Left cardiac atrium (tissue), 4 donors: Measurements from ENCODE around the gene MBP. TPM values are rescaled to one million over a fixed set of nuclear protein-coding genes. Genes with fewer than 3 reads are reported as not detected.
"Not testable (repeated sequence)": the region's sequence is repeated elsewhere in the genome, so short reads cannot be mapped to it uniquely, and the experiment has no call there.

Experiments
- ATAC-seq, 2 donors: fragments of 200-7000 bp; cut with Tn5 transposase; one replicate each; pipeline ENCODE4 v1.9.1; 2020; ENCODE audit warnings: mild to moderate bottlenecking in 2 of 2, moderate library complexity in 2 of 2
- DNase-seq: peaks from one replicate; pipeline ENCODE4 v3.0.0-alpha.2; 2020
- intact Hi-C, 2 donors: fragments of 100-400 bp; cut with DNase I; formaldehyde crosslinking; loops; one replicate each; pipeline versions ENCODE4 v1.14.1 to v1.15.1; 2022 to 2023
- total RNA-seq, 2 donors: library from RNA; stranded (reverse); fragmentation: NEBNext Ultra II Directional; extraction: Animal tissue kit (Norgen Biotek cat#: 25700); gene quantifications; one replicate each; pipeline ENCODE4 v1.2.1, GENCODE V29; 2021
- donor health status: DM: no; HTN: yes; CAD: no.
- donor health status: DM: no; HTN: yes; CAD: no; lungs with severe emphysema.
- donor health status: DM: yes; HTN: yes; CAD: no.
- donor health status: Dilated cardiomyopathy.

The MBP gene
- total RNA-seq, 2 donors from 2014 or later = 21.7 to 24.7 TPM

DNA sequence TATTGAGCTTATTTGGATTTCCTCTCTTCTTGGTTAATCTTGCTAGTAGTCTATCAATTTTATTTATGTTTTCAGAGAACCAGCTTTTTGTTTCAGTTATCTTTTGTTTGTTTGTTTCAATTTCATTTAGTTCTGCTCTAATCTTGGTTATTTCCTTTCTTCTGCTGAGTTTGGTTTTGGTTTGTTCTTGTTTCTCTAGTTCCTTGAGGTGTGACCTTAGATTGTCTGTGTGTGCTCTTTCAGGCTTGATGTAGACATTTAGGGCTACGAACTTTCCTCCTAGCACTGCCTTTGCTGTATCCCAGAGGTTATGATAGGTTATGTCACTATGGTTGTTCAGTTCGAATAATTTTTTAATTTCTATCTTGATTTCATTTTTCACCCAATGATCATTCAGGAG, 168.6 kb downstream of the MBP start:
- no peak for ATAC-seq
- DNase-seq = no peak
- intact Hi-C loops = no loop called here

DNA sequence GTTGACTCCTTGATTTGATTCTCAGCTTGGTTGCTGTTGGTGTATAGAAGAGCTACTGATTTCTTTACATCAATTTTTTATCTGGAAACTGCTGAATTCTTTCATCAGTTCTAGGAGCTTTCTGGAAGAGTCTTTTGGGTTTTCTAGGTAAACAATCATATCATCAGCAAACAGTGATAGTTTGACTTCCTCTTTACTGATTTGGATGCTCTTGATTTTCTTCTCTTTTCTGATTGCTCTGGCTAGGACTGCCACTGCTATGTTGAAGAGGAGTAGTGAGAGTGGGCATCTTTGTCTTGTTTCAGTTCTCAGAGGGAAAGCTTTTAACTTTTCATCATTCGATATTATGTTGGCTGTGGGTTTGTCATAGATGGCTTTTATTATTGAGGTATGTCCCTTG, 169.7 kb downstream of the MBP start:
- ATAC-seq = no peak
- intact Hi-C loops = no loop called here
- DNase-seq = no peak

DNA sequence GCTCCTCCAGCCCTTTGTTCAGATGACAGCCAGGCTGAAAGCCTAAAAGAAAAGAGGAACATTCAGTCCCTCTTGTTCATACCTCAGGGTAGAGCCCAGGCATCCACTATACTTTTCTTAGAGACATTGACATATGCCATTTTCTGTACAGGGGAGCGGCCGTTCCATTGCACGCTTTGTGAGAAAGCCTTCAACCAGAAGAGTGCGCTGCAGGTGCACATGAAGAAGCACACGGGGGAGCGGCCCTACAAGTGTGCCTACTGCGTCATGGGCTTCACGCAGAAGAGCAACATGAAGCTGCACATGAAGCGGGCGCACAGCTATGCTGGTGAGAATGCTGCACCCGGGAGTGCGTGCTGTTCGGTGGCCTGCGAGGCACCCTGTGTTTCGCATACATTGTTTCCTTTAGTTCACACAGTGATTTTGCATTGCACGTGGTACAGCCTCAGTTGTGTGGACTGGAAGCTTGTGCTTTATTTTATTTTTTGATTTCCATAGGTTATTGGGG, 172.0 kb downstream of the MBP start:
- intact Hi-C loops = no loop called here
- no peak for DNase-seq
- no peak for ATAC-seq

DNA sequence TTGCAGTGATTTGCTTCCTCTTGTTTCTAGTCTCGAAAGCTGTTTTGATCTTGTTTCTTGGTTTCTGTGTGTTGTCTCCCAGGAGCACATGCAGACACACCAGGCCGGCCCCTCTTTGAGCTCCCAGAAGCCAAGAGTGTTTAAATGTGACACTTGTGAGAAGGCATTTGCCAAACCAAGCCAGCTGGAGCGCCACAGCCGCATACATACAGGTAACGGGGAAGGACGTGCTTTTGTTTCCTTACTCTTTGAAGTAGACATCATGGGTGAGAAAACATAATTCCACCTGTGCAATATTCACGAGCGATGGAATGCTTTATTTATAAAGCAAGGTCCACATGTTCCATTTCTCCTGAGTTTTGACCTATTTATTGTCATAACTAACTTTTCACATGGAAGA, 173.0 kb downstream of the MBP start:
- ATAC-seq = no peak
- intact Hi-C loops = no loop called here
- DNase-seq = no peak

DNA sequence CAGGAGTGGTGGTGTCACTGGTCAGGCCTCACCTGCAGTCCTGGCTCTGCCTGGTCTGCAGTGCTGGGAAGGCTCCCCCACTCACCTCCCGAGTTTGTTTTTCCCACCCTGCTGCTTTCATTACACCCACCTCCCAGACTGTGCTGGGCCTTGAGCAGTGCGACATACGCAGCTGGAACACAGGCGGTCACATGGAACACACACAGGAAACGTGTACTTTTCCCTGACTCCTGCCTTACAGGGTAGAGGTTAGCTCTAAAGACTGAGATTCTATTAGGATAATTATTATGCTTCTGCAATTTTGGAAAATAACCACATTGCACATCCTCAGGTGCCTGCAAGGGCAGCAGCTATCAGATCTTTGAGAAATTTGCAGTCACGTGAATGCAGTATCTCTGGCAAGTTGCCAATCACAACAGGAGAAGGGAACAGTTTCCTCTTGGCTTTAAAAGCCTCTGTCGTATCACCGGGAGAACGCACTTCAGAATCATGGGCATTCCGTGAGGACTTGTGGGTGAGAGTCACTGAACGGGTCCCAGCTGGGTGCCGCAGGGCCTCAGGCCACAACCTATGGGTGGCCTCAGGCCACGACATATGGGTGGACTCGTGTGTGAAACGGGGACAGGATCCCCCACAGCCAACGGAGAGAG, 173.8 kb downstream of the MBP start:
- DNase-seq = no peak
- peak; percentile 21 to 34 for ATAC-seq
- intact Hi-C loops = no loop called here

DNA sequence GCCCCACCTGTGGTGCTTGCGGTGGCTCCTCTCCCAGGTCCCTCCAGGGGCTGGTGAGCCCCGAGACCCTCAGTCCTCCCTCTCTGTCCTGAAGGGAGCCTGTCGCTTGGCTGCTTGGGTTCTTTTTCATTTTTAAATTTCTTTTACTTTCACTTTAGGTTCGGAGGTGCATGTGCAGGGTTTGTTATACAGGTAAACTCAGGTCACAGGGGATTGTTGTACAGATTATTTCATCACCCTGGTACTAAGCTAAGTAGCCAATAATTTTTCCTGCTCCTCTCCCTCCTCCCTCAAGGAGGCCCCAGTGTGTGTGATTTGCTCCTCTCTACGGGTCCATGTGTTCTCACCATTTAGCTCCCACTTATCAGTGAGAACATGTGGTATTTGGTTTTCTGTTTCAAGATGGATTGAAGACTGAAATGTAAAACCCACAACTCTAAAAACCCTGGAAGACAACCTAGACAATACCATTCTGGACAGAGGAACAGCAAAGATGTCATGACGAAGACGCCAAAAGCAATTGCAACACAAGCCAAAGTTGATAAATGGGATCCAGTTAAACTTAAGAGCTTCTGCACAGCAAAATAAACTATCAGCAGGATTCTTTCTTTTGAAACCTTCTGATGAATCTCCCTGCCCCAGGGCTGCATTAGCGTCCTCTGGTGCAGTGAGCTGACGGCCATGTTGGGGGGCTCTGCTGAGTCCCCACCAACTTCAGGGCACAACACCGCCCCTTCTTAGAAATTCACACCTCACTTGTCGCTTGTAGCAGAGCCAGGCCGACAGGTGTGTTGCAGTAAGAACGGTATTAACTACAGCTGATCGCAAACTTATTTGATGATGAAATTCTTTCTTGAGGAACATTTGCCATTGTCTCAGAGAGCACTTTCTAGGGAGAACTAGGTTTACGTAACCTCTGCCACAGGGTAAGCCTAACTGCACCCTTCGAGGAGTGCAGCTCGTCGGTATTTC, 174.9 kb downstream of the MBP start:
- DNase-seq (no peak), ATAC-seq (no peak)

DNA sequence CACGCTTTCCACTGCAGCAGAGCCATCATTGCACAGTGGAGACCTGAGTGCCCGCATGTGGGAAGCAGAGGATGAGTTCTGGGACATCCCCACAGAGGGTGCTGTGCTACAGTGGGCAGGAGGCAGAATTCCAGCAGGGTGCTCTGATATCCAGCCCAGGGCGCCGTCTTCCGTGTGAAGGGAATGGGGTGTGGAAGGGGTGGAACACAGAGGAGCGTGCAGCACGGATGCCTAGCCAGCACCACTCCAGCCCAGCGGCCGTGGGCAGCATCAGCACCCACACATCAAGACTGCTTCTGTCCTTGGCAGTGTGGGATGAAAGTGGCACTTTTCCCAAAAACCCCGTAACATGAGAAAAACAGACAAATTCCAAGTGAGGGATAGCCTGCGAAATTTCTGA, 175.9 kb downstream of the MBP start:
- no peak for DNase-seq
- intact Hi-C loops = no loop called here
- ATAC-seq = no peak

More for the DNA sequence above, 174.9 kb downstream of the MBP start:
- intact Hi-C loops = no loop called here

DNA sequence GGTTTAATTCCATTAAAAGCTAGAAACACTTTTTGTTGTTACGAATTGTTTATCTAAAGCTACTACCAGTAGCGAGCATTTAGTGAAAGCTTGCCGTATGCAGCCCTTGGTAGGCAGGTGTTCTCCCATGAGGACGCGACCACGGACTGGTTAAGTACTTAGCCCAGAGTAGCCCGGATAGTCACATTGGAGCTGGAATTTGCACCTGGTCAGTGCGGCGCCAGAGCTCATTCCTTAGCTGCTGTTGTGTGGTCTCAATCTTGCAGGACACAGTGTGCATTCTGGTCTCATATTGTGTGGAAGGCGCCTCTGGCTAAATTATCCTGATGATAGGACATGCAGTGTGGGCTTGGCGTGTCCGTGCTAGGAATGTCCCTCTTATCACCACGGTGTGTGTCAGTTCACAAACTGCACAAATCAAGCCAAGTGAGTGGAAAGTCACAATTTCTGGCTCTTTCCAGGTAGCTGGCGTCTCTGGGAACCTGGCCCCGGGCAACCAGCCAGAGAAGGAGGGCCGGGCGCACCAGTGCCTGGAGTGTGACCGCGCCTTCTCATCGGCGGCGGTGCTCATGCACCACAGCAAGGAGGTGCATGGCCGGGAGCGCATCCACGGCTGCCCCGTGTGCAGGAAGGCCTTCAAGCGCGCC, 176.9 kb downstream of the MBP start:
- intact Hi-C loops = no loop called here
- ATAC-seq = no peak

DNA sequence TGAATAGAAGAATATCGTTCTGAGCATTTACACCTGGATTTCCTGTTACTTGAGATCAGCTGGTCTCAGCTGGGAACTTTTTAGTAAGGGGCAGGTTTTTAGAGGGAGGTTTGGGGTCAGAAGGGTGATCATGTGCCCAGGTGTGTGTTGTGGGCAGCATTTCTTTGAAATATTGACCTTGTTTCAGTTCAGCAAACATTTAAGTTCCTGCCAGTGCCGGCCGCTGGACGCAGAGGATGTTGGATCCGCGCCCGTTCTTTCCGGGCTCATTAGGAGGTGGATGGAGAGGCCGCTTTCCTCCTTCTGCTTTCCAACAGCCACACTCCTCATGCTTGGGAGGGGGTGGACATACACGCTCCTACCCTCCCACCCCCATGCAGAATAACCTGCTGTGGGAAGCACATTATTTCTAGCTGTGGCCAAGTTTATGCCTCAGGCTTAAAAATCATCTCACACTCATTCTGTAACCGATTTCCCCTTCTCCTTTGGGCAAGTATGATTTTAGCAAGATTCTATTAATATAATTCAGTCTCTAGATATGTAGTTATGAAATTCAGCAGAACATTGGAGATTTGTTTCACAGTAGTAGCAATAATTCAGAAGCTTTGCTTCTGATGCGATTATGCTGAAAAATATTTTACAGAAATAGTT, 178.9 kb downstream of the MBP start:
- intact Hi-C loops = no loop called here
- peak; percentile 73 to 81 for ATAC-seq
- peak; percentile 86 for DNase-seq

More for the DNA sequence above, 176.9 kb downstream of the MBP start:
- no peak for DNase-seq

DNA sequence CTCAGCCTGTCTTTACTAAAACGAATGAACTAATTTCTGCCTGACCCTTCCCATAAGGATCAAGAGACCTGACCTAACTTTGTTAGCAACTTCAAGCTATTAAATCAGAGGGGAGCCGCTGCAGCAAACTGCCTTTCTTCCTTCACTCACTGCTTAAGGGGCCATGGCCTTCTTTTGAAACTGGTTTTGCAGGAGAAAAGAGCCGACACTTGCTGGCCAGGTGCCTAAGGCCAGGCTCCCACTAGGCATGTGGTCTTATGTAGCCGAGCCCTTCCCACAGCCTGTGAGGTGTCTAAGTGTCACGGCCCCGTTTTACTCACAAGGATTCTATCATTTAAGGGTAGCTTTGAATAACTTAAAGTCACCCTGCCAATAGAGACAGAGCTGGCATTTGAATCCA, 179.4 kb downstream of the MBP start:
- intact Hi-C loops = no loop called here
- DNase-seq (no peak), ATAC-seq (peak in 1 of 2 donors; percentile 35)

DNA sequence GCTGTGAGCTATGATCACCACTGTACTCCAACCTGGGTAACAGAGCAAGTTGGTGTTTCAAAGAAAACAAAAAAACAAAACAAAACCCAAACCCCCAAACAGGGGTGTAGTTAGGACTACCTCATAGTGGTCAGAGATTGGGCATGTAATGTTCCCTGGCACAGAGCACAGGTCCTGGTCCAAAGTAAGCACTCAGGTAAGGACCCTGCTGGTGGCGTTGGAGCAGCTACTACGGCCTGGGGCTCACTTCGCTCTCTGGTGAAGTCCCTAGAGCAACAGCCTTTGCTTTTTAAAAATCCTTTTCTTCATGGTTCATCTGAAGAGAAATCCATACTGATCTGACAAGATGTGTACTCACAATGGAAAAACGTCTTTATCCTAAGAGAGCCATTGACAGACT, 179.8 kb downstream of the MBP start:
- intact Hi-C loops = no loop called here
- ATAC-seq (no peak), DNase-seq (no peak)

DNA sequence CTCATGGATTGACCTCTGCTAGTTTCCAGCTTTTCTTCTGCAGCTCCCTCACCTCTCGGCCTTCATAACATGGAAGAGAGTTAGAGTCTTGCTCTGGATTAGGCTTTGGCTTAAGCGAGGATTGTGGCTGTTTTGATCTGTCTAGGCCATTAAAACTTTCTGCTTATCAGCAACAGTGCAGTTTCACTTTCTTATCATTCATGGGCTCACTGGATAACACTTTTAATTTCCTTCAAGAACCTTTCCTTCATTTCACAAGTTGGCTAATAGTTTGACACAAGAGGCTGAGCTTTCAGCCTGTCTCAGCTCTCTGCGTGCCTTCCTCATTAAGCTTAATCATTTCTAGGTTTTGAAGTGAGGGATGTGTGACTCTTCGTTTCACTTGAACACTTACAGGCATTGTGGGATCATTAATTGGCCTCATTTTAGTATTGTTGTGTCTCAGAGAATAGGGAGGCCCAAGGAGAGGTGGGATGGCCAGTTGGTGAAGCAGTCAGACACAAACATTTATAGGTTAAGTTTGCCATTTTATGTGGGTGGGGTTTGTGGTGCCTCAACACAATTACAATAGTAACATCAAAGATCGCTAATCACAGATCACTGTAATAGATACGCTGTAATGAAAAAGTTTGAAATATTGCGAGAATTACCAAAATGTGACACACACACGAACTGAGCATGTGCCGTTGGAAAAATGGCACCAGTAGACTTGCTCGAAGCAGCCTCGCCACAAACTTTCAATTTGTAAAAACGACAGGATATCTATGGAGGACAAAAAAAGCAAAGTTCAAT, 180.9 kb downstream of the MBP start:
- ATAC-seq = no peak
- intact Hi-C loops = no loop called here
- no peak for DNase-seq

DNA sequence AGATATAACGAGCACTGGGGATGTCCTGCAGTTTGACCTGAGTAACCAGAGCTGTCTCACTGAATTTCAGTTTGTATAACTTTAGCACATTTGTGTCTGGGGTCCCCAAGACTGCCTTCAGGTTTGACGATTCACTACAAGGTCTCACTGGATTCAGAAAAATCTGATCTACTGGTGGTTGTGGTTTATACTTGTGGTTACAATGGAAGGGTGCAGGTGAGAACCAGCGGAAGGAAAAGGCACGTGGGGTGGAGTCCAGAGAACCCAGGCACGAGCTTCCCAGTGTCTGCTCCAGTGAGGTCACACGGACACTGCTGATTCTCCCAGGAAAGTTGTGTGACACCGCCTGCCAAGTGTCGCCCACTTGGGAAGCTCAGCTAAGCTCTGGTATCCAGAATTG, 184.2 kb downstream of the MBP start:
- no peak for ATAC-seq
- intact Hi-C loops = no loop called here
- DNase-seq = no peak

DNA sequence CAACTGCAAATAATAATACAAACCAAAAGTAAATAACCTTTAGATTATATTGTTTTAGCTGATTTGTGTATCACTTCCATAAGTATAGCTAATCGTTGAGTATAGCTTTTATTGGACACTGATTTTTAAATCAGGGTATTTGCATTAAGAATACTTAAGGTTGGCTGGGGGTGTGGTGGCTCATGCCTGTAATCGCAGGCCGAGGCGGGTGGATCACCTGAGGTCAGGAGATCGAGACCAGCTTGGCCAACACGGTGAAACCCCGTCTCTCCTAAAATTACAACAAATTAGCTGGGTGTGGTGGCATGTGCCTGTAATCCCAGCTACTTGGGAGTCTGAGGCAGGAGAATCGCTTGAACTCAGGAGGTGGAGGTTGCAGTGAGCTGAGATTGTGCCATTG, 188.2 kb downstream of the MBP start:
- intact Hi-C loops, ATAC-seq: not testable (repeated sequence)

DNA sequence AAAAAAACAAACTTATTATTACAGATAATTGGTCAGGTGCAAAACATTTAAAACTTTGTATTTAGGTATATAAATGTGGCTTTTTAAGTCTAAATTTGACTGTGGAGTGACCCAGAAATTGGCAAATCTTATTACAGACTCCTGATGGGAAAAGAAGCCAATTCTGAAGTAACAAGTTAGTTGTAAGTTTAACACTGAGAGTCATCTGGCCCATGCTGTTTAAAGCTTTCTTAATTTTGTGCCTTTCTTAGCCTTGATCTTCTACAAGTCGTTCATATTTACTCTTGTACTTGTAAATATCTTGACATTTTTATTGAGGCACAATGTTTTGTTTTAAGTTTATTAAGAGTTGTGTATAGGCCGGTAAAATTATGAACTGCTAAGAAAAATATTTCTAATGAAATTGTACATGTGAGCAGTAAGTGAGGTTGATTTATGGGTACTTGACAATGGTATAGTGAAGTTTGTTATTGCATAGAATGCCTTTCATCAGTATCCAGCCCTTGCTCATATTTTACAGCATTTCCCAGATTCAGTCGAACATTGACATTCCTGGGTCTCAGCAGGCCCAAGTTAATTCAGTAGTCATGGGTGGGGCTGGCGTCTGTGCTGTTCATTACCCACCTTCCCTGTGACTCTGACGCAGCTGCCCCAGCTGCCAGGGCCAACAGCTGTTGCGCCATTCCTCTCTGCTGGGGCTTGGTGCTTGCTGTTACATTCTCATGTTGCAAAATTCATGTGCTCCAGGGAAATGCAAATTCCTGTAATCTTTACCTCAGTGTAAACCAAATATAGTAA, 188.8 kb downstream of the MBP start:
- DNase-seq = no peak
- intact Hi-C loops = no loop called here

More for the DNA sequence above, 188.2 kb downstream of the MBP start:
- not testable (repeated sequence) for DNase-seq

DNA sequence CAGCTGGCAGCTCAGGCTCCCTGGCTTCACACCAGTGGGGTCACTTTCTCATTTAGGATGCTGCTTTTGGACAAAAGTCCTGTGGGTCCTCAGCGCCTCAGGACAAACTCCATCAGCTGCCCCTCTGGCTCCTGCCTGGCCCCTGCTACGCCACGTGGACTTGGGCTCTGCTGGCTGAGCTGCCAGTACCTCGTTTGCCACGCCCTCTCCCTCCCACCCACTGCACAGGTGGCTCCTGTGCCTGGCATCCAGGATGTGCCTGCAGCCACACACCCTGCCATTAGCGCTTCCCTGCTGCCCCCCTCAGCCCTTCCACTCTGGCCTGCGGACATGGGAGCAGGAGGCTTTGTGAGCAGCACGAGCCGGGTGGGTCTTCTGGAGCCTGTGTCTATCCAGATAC, 191.3 kb downstream of the MBP start:
- intact Hi-C loops = no loop called here
- ATAC-seq (no peak), DNase-seq (no peak)

More for the DNA sequence above, 188.8 kb downstream of the MBP start:
- peak in 1 of 2 donors; percentile 78 for ATAC-seq

DNA sequence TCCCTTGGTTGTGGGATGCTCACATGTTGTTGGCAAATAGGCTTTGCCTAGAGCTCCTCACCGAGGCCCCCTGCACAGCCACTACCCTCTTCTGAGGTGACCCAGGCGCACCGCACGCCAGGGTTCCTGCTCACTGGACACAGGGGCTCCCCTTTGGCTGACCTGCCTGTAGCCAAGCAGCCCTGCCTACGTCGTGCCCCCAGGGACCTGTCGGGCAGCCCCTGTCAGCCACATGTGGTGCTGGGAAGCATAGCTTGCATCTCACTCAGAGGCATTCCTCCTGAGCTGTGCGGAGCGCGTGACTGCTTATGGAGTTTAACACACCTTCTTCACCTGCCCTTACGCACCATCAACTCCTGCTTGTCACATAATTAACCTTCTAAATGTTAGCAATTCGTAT, 194.0 kb downstream of the MBP start:
- no peak for DNase-seq
- intact Hi-C loops = no loop called here
- ATAC-seq = no peak

DNA sequence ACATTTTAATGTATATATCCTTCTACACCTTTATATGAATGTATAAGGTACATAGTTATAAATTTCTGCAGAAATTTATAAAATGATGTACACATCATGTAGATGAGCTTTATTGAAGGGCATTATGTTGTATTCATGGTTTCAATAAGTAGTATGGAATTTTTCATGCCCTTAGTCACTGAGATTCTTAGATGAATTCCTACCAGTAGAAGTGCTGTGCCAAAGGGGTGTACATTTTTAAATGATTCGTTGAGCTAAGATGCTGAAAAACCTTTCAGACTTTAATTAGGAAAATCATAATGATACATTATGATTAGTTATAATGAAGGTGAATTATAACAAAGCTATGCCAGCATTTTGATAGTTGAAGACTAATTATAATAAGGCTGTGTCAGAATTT, 195.0 kb downstream of the MBP start:
- ATAC-seq = no peak
- no peak for DNase-seq
- intact Hi-C loops = no loop called here
